ENCODE data around the gene RPN2. TPM values are rescaled to one million over a fixed set of nuclear protein-coding genes. Genes with fewer than 3 reads are reported as not detected.

The RPN2 gene
- total and polyA plus RNA-seq, 2 donors (not counting 1 experiment from before 2014, with no cell fraction given): 80.2 to 87.3 TPM

DNA sequence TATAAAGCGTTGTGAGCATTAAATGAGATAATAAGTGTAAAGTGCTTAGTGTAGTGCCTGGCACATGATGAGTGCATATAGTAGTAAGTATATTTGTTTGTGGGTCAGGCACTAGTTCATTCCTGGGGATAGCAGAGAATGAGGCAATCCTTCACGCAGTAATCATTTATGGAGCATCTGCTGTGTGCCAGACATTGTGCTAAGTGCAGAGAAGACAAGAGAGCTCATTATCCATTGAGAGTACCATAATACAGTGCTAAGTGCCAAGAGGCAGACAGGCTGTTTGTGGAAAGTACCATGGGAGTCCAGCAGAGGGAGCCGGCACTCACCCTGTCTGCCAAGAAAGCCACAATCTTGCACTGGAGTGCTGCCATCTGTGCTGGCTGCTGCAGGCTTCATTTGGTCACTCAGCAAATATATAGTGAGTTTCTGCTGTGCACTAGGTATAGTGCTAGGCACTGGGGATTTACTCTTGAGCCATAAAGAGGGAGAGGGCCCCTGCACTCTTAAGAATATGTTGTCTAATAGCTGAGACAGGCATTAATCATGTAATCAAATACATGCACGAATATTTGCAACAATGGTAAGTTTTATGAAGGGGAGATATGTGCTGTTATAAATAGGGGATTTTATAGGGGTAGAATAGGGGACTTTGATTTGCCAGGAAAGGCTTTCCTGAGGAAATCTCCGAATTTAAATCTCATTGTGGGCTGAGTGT, 13.2 kb downstream of the RPN2 start:
- no peak overlapping the region for H3K4me3 ChIP-seq (ENCODE audit: control extremely low read depth in 1 of 5, extremely low read depth in 1 of 5, insufficient read depth in 1 of 5, low read depth in 2 of 5, low read length in 4 of 5)
- H2AFZ ChIP-seq (ENCODE audit: insufficient read depth, low read depth, low read length, poor library complexity, severe bottlenecking): no peak overlapping the region
- 60% methylated on average over 3 of the region's 5 CpGs for WGBS (ENCODE audit: insufficient coverage)
- no peaks in the 10 kb centered on the region for H3K27me3 ChIP-seq (replicated peaks in 1 of 4; ENCODE audit: control extremely low read depth in 1 of 4, control insufficient read depth in 3 of 4, insufficient read depth in 4 of 4, low read length in 3 of 4)
- no peaks in the 10 kb centered on the region for H3K9me3 ChIP-seq (ENCODE audit: control extremely low read depth in 1 of 3, control insufficient read depth in 2 of 3, insufficient read depth in 1 of 3, low read length in 2 of 3)
- no peak overlapping the region for H3K27ac ChIP-seq (ENCODE audit: low read length in 2 of 2)
- H3K9ac ChIP-seq (ENCODE audit: low read length): no peak overlapping the region
- TF ChIP-seq, protein P1, sequence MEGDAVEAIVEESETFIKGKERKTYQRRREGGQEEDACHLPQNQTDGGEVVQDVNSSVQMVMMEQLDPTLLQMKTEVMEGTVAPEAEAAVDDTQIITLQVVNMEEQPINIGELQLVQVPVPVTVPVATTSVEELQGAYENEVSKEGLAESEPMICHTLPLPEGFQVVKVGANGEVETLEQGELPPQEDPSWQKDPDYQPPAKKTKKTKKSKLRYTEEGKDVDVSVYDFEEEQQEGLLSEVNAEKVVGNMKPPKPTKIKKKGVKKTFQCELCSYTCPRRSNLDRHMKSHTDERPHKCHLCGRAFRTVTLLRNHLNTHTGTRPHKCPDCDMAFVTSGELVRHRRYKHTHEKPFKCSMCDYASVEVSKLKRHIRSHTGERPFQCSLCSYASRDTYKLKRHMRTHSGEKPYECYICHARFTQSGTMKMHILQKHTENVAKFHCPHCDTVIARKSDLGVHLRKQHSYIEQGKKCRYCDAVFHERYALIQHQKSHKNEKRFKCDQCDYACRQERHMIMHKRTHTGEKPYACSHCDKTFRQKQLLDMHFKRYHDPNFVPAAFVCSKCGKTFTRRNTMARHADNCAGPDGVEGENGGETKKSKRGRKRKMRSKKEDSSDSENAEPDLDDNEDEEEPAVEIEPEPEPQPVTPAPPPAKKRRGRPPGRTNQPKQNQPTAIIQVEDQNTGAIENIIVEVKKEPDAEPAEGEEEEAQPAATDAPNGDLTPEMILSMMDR (IDR thresholded peaks at IDR 0.05): peak; percentile 97
- TF ChIP-seq EZH2 (IDR thresholded peaks at IDR 0.05; ENCODE audit: borderline replicate concordance, insufficient read depth, low read depth, low read length, poor library complexity, severe bottlenecking): no peak
- no peak overlapping the region for H3K4me2 ChIP-seq (replicated peaks; ENCODE audit: low read depth, low read length, poor library complexity, severe bottlenecking)
- Mint-ChIP-seq H3K27ac (no peak overlapping the region), H3K4me3 (no peak overlapping the region), H3K4me1 (peaks cover 50% of the 10 kb centered on the region), H3K27me3 (no peaks in the 10 kb centered on the region), H3K9me3 (ENCODE audit: insufficient read depth) (no peaks in the 10 kb centered on the region)
- peak; percentile 82 for ATAC-seq (ENCODE audit: low read depth)
- CTCF ChIA-PET: interaction anchor here (0.5 to 17.7 kb wide), 12 partner anchors 8 to 340 kb away, joined by 3 to 307 read pairs (median 8); partner anchors contain the start of genes BLCAP, MROH8 and RPN2
- peaks cover 60% of the 10 kb centered on the region for H4K20me1 ChIP-seq (ENCODE audit: control insufficient read depth, insufficient read depth, low read length, poor library complexity, severe bottlenecking)
- H3K4me1 ChIP-seq (ENCODE audit: control insufficient read depth in 2 of 2, insufficient read depth in 2 of 2, low read length in 2 of 2): peaks cover 18 to 37% of the 10 kb centered on the region in 2 donors
- H3K36me3 ChIP-seq (replicated peaks in 1 of 2; ENCODE audit: control extremely low read depth in 1 of 2, control insufficient read depth in 1 of 2, extremely low read depth in 1 of 2, insufficient read depth in 2 of 2, low read length in 1 of 2): peaks cover 0 to 27% of the 10 kb centered on the region in 2 experiments
- intact Hi-C loops (cut with micrococcal nuclease): loop anchor here (2.0 to 10.0 kb wide), 2 partner anchors 335 to 803 kb away; partner anchors contain the start of gene BLCAP
- POLR2A ChIA-PET: no interaction called here
- H3K79me2 ChIP-seq (ENCODE audit: control insufficient read depth, insufficient read depth, low read length): peaks cover 96% of the 10 kb centered on the region
- peak; percentile 75 for DNase-seq

DNA sequence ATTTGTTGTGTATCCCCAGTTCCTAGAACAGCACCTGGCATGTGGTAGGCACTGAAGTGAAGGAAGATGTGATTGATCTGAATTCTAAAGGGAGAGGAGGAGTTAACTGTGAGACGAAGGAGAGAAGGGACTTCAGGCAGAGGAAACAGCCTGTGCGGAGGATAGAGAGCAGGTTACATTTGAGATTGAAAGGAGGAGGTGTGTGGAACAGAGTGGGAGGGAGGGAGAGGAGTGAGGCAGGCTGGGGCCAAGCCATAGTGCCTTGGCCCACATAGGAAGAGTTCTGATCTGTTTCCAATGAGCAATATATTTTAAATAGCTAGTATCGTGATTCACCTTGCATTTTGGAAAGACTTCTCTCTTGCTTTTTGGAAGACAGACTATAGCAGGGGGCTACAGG, 14.1 kb downstream of the RPN2 start:
- no peak overlapping the region for H3K9ac ChIP-seq (ENCODE audit: low read length)
- H3K4me1 Mint-ChIP-seq: peaks cover 50% of the 10 kb centered on the region
- H3K4me1 ChIP-seq (ENCODE audit: control insufficient read depth in 2 of 2, insufficient read depth in 2 of 2, low read length in 2 of 2): peaks cover 18 to 37% of the 10 kb centered on the region in 2 donors
- TF ChIP-seq, protein P1 (IDR thresholded peaks at IDR 0.05): no peak
- no peak for TF ChIP-seq EZH2 (IDR thresholded peaks at IDR 0.05; ENCODE audit: borderline replicate concordance, insufficient read depth, low read depth, low read length, poor library complexity, severe bottlenecking)
- H3K4me3 ChIP-seq (ENCODE audit: control extremely low read depth in 1 of 5, extremely low read depth in 1 of 5, insufficient read depth in 1 of 5, low read depth in 2 of 5, low read length in 4 of 5): no peak overlapping the region
- intact Hi-C loops (cut with micrococcal nuclease): loop anchor here (2.0 to 10.0 kb wide), 2 partner anchors 334 to 802 kb away; partner anchors contain the start of gene BLCAP
- no peak overlapping the region for H2AFZ ChIP-seq (ENCODE audit: insufficient read depth, low read depth, low read length, poor library complexity, severe bottlenecking)
- no peak for ATAC-seq (ENCODE audit: low read depth)
- no peaks in the 10 kb centered on the region for H3K27me3 ChIP-seq (replicated peaks in 1 of 4; ENCODE audit: control extremely low read depth in 1 of 4, control insufficient read depth in 3 of 4, insufficient read depth in 4 of 4, low read length in 3 of 4)
- H3K4me3 Mint-ChIP-seq: no peak overlapping the region
- peaks cover 98% of the 10 kb centered on the region for H3K79me2 ChIP-seq (ENCODE audit: control insufficient read depth, insufficient read depth, low read length)
- H3K9me3 ChIP-seq (ENCODE audit: control extremely low read depth in 1 of 3, control insufficient read depth in 2 of 3, insufficient read depth in 1 of 3, low read length in 2 of 3): no peaks in the 10 kb centered on the region
- no peak overlapping the region for H3K4me2 ChIP-seq (replicated peaks; ENCODE audit: low read depth, low read length, poor library complexity, severe bottlenecking)
- H3K9me3 Mint-ChIP-seq (ENCODE audit: insufficient read depth): no peaks in the 10 kb centered on the region
- H4K20me1 ChIP-seq (ENCODE audit: control insufficient read depth, insufficient read depth, low read length, poor library complexity, severe bottlenecking): peaks cover 67% of the 10 kb centered on the region
- WGBS (ENCODE audit: insufficient coverage): 92% methylated on average over 3 of the region's 3 CpGs
- peak overlapping the region; percentile 46 for H3K27ac Mint-ChIP-seq
- peaks cover 0 to 32% of the 10 kb centered on the region in 2 experiments for H3K36me3 ChIP-seq (replicated peaks in 1 of 2; ENCODE audit: control extremely low read depth in 1 of 2, control insufficient read depth in 1 of 2, extremely low read depth in 1 of 2, insufficient read depth in 2 of 2, low read length in 1 of 2)
- H3K27ac ChIP-seq (ENCODE audit: low read length in 2 of 2): no peak overlapping the region
- POLR2A ChIA-PET: no interaction called here
- no peaks in the 10 kb centered on the region for H3K27me3 Mint-ChIP-seq
- DNase-seq: no peak
- CTCF ChIA-PET: interaction anchor here (0.8 to 17.7 kb wide), 6 partner anchors 11 to 339 kb away, joined by 3 to 307 read pairs (median 24); partner anchors contain the start of genes BLCAP, MROH8 and RPN2

Data from B cell (primary cell).